ENCODE results near the gene HNF1B. TPM values are rescaled to one million over a fixed set of nuclear protein-coding genes. Genes with fewer than 3 reads are reported as not detected.

The HNF1B gene
- total RNA-seq, 4 donors from 2014 or later = not detected

DNA sequence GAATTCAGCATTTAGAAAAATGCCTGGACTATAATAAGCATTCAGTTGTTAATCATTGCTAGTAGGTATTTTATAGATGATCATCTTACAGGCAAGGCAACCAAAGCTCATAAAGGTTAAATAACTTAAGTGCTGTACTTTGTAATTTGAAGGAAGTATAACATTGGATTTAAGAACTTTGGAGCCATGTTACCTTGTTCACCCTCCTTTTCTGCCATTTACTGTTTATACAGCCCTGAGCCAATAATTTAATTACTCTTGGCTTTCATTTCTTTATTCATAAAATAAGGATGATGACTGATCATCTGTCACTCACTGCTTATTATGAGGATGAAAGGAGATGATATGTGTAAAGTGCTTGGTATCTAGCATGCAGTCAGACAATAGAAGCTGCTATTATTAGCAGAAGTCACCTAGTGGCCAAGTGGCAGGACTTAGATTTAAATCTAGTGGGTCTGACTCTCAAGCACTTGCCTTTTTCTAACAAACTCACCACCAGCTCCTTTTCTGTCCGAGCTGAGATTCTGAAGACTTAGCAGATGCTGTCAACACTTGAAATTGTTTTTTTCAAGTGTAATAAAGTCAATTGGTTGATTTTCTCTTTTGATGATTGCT lies 83.4 kb downstream of the HNF1B start:
- H3K4me3 ChIP-seq (ENCODE audit: low read depth, poor library complexity, severe bottlenecking) = no peak overlapping the region
- no peak for TF ChIP-seq POLR2A (IDR thresholded peaks at IDR 0.05)
- TF ChIP-seq, protein P1, sequence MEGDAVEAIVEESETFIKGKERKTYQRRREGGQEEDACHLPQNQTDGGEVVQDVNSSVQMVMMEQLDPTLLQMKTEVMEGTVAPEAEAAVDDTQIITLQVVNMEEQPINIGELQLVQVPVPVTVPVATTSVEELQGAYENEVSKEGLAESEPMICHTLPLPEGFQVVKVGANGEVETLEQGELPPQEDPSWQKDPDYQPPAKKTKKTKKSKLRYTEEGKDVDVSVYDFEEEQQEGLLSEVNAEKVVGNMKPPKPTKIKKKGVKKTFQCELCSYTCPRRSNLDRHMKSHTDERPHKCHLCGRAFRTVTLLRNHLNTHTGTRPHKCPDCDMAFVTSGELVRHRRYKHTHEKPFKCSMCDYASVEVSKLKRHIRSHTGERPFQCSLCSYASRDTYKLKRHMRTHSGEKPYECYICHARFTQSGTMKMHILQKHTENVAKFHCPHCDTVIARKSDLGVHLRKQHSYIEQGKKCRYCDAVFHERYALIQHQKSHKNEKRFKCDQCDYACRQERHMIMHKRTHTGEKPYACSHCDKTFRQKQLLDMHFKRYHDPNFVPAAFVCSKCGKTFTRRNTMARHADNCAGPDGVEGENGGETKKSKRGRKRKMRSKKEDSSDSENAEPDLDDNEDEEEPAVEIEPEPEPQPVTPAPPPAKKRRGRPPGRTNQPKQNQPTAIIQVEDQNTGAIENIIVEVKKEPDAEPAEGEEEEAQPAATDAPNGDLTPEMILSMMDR (IDR thresholded peaks at IDR 0.05) = no peak
- intact Hi-C loops (cut with DNase I; ENCODE audit: low total_unique reads) = no loop called here
- 59 to 60% methylated on average over 1 of the region's 1 CpG for WGBS, 2 donors
- DNase-seq (ENCODE audit: low spot score in 2 of 2) = no peak

DNA sequence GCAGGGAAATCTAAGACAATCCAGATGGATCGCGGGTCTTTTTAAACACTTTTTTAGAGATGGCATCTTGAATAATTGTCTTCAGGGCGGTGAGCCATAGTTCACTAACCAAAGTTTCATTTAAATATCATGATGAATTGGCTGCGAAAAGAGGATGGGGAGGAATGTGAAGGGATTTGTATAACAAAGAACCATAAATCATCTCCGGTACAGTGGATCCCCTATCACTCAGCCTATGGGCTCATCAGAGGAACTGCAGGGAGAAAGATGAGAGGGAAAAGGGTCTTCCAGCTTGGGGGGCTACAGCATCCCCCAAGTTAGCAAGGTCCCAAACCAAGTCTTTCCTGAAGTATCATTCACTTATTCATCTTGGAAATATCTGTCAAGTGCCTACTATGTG lies 84.9 kb downstream of the HNF1B start:
- no peak for TF ChIP-seq POLR2A (IDR thresholded peaks at IDR 0.05)
- TF ChIP-seq, protein P1 (IDR thresholded peaks at IDR 0.05) = no peak
- 81 to 85% methylated on average over 5 of the region's 5 CpGs for WGBS, 2 donors
- H3K4me3 ChIP-seq (ENCODE audit: low read depth, poor library complexity, severe bottlenecking) = no peak overlapping the region
- intact Hi-C loops (cut with DNase I; ENCODE audit: low total_unique reads) = no loop called here
- no peak for DNase-seq (ENCODE audit: low spot score in 2 of 2)

DNA sequence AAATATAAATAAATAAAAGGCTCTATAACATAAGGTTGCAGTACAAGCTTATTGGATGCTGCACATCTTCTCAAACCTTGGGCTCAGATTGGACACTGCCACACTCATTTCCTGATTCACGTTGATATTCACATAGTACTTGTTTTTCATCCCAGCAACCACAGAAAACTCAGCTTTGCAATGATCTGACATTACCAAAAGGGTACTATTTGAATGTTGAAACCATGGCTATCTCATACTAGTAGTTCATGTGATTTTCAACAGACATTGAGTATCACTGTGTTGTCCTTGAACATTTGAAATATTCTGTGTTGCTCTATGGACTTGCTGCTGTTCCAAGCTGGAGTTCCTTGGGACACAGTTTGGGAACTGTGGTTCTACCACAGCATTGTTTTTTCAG lies 87.7 kb downstream of the HNF1B start:
- H3K4me3 ChIP-seq (ENCODE audit: low read depth, poor library complexity, severe bottlenecking) = no peak overlapping the region
- intact Hi-C loops (cut with DNase I; ENCODE audit: low total_unique reads) = no loop called here
- WGBS, 2 donors = 75 to 85% methylated on average over 1 of the region's 1 CpG
- no peak for DNase-seq (ENCODE audit: low spot score in 2 of 2)
- TF ChIP-seq, protein P1 (IDR thresholded peaks at IDR 0.05) = no peak
- no peak for TF ChIP-seq POLR2A (IDR thresholded peaks at IDR 0.05)

DNA sequence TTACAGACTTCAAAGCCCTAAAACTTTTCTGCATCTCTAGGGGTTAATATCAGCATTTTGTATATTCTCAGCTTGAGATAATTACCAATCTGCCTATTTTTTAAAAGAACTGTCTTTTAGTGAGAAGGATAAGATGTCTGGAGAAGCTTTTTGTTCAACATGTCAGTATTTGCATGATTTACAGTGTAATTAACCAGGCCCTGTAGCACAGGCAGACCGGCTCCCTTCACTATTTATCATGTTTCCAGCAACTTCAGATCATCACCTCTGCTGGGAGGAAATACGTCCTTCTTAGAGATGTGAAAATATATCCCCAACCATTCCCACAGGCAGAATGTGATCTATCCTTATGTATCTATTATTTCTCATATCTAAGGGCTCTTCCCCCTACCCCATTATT lies 93.0 kb downstream of the HNF1B start:
- TF ChIP-seq, protein P1 (IDR thresholded peaks at IDR 0.05) = no peak
- TF ChIP-seq POLR2A (IDR thresholded peaks at IDR 0.05) = no peak
- WGBS, 2 donors = 76 to 77% methylated on average over 2 of the region's 2 CpGs
- no peak for DNase-seq (ENCODE audit: low spot score in 2 of 2)
- intact Hi-C loops (cut with DNase I; ENCODE audit: low total_unique reads) = no loop called here
- no peak overlapping the region for H3K4me3 ChIP-seq (ENCODE audit: low read depth, poor library complexity, severe bottlenecking)

DNA sequence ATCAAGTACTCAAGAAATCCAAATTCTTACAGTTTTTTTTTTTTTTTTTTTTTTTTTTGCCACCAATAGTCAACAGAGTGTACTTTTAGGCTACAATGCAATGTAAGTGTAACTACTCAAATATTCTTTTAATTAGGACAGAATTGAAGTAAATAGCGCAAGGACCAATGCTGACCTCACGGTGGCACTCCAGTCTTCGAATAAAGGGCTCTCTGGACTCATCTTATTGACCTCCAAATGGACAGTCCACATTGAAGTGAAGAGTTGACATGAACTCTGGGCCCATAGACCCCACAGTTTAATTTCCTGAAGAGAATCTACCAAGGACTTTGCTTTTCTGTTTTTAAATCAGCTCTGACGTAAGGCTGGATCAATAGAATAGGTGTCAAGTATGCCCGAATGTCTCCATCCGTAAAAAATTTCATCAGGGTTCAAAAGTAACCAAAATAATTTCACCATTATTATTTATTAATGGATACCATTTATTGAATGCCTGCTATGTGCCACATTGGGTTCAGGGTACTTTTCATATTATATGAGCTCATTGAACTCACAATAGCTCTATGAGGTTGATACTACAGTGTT lies 94.3 kb downstream of the HNF1B start:
- intact Hi-C loops (cut with DNase I; ENCODE audit: low total_unique reads) = no loop called here

More for the DNA sequence above, 94.3 kb downstream of the HNF1B start:
- WGBS, 2 donors = 57 to 66% methylated on average over 6 of the region's 6 CpGs
- no peak for TF ChIP-seq POLR2A (IDR thresholded peaks at IDR 0.05)
- TF ChIP-seq, protein P1 (IDR thresholded peaks at IDR 0.05) = no peak
- DNase-seq (ENCODE audit: low spot score in 2 of 2) = no peak
- no peak overlapping the region for H3K4me3 ChIP-seq (ENCODE audit: low read depth, poor library complexity, severe bottlenecking)

All from lower leg skin (tissue), 4 donors.